ENCODE data around the gene NFAM1.

Gene NFAM1

GRCh38 chr22:42379966-42380537 lies 52.2 kb downstream of the NFAM1 start:
- no peak for DNase-seq

- peak; percentile 32 for DNase-seq
These were observed 55.3 kb downstream of the NFAM1 start for GRCh38 chr22:42376711-42377554.

- peak; percentile 32 for DNase-seq
These were observed 56.2 kb downstream of the NFAM1 start for GRCh38 chr22:42375982-42376381.

GRCh38 chr22:42372976-42373375 lies 59.2 kb downstream of the NFAM1 start:
- no peak for DNase-seq

GRCh38 chr22:42371501-42371900 lies 60.7 kb downstream of the NFAM1 start:
- DNase-seq: no peak

GRCh38 chr22:42371099-42371498 lies 61.1 kb downstream of the NFAM1 start:
- no peak for DNase-seq

GRCh38 chr22:42369250-42370041 lies 62.8 kb downstream of the NFAM1 start:
- DNase-seq: peak; percentile 93

GRCh38 chr22:42368379-42369249 lies 63.6 kb downstream of the NFAM1 start:
- DNase-seq: no peak

GRCh38 chr22:42367980-42368378 lies 64.2 kb downstream of the NFAM1 start:
- DNase-seq: no peak

GRCh38 chr22:42366806-42367581 lies 65.2 kb downstream of the NFAM1 start:
- DNase-seq: no peak

GRCh38 chr22:42365942-42366695 lies 66.1 kb downstream of the NFAM1 start:
- DNase-seq: no peak

GRCh38 chr22:42365111-42365865 lies 66.9 kb downstream of the NFAM1 start:
- no peak for DNase-seq

GRCh38 chr22:42364604-42365110 lies 67.5 kb downstream of the NFAM1 start:
- DNase-seq: no peak

- DNase-seq: no peak
These were observed 68.3 kb downstream of the NFAM1 start for GRCh38 chr22:42363892-42364291.

GRCh38 chr22:42361523-42361922 lies 70.7 kb downstream of the NFAM1 start:
- no peak for DNase-seq

GRCh38 chr22:42360348-42360747 lies 71.9 kb downstream of the NFAM1 start:
- no peak for DNase-seq

GRCh38 chr22:42358643-42359558 lies 73.3 kb downstream of the NFAM1 start:
- no peak for DNase-seq

GRCh38 chr22:42357634-42358296 lies 74.4 kb downstream of the NFAM1 start:
- no peak for DNase-seq
